Fibroblast of pulmonary artery (primary cell): Measurements from ENCODE around the gene MYO10.

Experiments
- DNase-seq: peaks from one replicate; pipeline ENCODE4 v3.0.0-alpha.2; 2010; ENCODE audit warnings: low read depth
- H3K4me3 ChIP-seq: replicated peaks from 2 replicates; pipeline ENCODE4 v1.5.1; 2011; ENCODE audit warnings: low read depth, mild to moderate bottlenecking, control low read depth, low read length, moderate library complexity
- TF ChIP-seq, protein P1 (sequence below): IDR thresholded peaks from 2 replicates; pipeline ENCODE4 v1.5.1; 2011; ENCODE audit warnings: mild to moderate bottlenecking, control low read depth, low read length, inconsistent platforms; ENCODE audit errors: missing control alignments

Gene MYO10

DNA sequence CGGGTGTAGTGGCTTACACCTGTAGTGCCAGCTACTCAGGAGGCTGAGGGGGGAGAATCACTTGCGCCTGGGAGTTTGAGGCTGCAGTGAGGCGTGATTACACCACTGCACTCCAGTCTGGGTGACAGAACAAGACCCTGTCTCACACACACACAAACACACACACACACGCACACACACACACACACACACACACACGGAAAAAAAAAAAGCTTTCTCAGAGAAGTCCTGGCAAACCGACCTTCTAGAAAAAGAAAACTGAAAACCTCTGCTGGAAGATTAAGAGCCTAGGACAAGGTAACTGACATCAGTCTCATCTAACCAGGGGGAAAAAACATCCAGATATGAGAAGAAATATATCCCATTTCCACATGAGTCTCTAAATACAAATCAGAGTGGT is 178.9 kb downstream of the MYO10 start:
- TF ChIP-seq, protein P1, sequence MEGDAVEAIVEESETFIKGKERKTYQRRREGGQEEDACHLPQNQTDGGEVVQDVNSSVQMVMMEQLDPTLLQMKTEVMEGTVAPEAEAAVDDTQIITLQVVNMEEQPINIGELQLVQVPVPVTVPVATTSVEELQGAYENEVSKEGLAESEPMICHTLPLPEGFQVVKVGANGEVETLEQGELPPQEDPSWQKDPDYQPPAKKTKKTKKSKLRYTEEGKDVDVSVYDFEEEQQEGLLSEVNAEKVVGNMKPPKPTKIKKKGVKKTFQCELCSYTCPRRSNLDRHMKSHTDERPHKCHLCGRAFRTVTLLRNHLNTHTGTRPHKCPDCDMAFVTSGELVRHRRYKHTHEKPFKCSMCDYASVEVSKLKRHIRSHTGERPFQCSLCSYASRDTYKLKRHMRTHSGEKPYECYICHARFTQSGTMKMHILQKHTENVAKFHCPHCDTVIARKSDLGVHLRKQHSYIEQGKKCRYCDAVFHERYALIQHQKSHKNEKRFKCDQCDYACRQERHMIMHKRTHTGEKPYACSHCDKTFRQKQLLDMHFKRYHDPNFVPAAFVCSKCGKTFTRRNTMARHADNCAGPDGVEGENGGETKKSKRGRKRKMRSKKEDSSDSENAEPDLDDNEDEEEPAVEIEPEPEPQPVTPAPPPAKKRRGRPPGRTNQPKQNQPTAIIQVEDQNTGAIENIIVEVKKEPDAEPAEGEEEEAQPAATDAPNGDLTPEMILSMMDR = no peak
- DNase-seq = no peak
- H3K4me3 ChIP-seq = no peak overlapping the region

- TF ChIP-seq, protein P1 = no peak
- no peak overlapping the region for H3K4me3 ChIP-seq
- no peak for DNase-seq
Measured at GRCh38 chr5:16756692-16757091, 179.4 kb downstream of the MYO10 start.

DNA sequence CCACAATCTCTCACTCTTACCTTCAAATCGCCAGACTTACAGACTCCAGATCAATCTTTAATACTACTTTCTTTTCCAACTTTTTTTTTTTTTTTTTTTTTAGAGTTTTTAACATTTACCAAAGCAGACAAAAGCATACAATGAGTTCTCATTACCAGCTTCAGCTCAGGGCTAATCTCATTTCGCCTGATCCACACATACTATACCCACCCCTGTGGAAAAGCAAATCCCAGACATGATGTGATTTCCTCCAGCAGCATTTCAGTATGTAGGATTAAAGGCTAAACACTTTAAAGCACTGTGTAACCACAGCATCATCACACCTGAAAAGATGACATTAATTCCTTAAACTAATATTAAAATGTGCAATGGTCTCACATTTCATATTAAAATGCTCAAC is 180.4 kb downstream of the MYO10 start:
- DNase-seq = no peak
- H3K4me3 ChIP-seq = no peak overlapping the region
- TF ChIP-seq, protein P1 = no peak

GRCh38 chr5:16754601-16755000 is 181.5 kb downstream of the MYO10 start:
- TF ChIP-seq, protein P1 = no peak
- no peak for DNase-seq
- H3K4me3 ChIP-seq = no peak overlapping the region

DNA sequence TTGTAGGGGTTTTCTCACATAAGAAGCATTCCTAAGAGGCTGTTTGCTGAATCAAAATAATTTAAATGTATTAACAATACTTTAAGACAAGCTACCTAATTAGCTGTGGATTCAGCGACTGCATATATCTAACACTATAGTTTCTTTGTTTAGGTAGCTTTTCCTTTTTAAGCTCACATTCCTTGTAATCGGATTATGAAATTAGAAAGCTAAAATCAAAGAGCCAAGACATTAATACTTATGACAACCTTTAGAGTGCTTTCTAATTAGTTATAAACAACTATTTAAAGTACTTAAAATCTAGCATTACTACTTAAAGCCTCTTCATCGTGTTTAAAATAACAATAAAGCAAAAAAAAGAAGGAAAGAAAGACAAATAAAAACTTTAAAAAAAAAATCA is 182.0 kb downstream of the MYO10 start:
- no peak overlapping the region for H3K4me3 ChIP-seq
- no peak for DNase-seq
- TF ChIP-seq, protein P1 = no peak

- no peak overlapping the region for H3K4me3 ChIP-seq
- DNase-seq = no peak
- TF ChIP-seq, protein P1 = no peak
Measured at GRCh38 chr5:16750445-16750844, 185.6 kb downstream of the MYO10 start.

DNA sequence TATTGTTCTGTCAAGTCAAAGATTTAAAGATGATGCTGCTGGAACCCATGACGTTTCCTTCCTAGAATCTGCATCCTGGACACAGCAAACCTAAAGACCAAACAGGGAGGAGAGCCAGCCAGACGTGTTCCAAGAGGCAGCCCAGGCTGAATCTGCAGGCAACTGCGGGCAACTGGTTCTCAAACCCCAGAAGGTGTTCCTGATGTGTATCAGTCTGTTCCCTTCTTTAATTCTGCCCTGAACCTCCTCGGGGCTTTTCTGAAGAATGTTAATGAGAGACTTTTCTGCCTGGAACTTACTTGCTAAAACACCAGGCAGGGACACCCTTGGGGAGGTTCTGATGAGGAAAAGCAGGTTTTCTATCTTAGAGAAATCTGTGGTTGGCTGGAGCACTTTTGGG is 186.5 kb downstream of the MYO10 start:
- TF ChIP-seq, protein P1 = no peak
- H3K4me3 ChIP-seq = no peak overlapping the region
- DNase-seq = no peak
